Measurements from ENCODE around the gene CZIB.
A peak's percentile ranks its signal among the peaks of the same experiment; 100 is the strongest.
"Not testable (repeated sequence)": the region's sequence is repeated elsewhere in the genome, so short reads cannot be mapped to it uniquely, and the experiment has no call there.

The CZIB gene

DNA sequence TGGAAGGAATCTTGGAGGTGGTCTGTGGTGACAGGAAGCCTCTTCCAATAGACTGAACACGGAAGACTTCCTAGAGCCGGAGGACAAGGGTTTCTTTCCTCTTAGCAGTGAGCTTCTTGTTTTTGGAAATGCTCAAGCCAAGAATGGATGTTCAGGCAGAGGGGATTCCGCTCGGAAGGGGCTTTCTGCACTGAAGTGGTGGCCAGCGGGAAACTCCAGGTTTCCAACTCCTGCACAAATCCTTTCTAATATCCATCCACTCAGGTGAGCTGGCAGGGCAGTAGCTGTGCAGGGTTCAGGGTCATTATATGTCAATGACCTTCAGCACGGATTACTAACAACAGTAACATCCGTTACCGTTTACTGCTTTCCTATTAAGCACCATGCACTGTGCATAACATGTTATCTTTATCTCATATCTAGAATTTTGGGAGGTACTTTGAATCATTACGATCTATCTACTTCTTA is 24.4 kb downstream of the CZIB start:
- no peak for DNase-seq
- in situ Hi-C loops (cut with MboI; ENCODE audit: low pct_unique_long_range_greater_than_20kb, low sequenced_read_pairs), result loop anchor here (25.0 kb wide), 1 partner anchor 484 kb away; no protein-coding TSS in a partner anchor

DNA sequence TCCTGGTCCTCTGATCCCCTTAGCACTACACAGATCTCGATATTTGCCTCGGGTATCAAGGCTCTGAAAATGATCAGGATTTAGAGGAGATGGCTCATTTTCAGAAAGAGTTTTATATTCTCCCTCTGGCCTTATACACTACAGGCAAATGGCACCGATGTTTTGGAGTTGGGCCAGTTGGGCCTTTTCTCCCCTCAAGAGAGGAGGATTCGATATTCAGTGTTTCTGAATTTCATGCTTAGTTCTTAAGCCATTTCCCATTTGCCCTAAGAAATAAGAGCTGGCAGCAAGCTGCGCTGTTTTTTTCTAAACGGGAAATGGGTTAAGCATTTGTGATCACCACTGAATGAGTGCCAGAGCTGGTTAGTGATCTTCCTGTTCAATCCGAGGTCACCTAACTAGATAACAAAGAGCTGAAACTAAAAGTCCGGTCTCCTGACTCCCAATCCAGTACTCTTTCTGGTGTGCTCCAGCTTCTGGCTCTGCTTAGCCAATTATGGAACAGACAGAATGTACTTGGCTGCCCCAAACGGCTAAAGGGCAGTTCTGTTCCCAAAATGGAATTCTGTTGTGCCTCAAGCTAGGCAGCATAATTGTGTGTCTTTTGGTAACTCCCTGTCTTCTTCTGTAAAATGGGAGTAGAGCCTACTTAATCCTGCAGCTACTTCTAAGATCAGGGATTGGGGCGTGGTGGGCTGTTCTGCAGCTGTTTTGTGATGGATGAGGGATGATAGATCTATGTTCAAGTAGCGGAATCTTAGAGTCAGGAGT is 25.0 kb downstream of the CZIB start:
- in situ Hi-C loops (cut with MboI; ENCODE audit: low pct_unique_long_range_greater_than_20kb, low sequenced_read_pairs), result loop anchor here (25.0 kb wide), 1 partner anchor 483 kb away; no protein-coding TSS in a partner anchor
- DNase-seq, result no peak

- in situ Hi-C loops (cut with MboI; ENCODE audit: low pct_unique_long_range_greater_than_20kb, low sequenced_read_pairs), result loop anchor here (25.0 kb wide), 1 partner anchor 478 kb away; no protein-coding TSS in a partner anchor
- DNase-seq, result no peak
Measured at GRCh38 chr1:53190210-53190611, 30.2 kb downstream of the CZIB start.

DNA sequence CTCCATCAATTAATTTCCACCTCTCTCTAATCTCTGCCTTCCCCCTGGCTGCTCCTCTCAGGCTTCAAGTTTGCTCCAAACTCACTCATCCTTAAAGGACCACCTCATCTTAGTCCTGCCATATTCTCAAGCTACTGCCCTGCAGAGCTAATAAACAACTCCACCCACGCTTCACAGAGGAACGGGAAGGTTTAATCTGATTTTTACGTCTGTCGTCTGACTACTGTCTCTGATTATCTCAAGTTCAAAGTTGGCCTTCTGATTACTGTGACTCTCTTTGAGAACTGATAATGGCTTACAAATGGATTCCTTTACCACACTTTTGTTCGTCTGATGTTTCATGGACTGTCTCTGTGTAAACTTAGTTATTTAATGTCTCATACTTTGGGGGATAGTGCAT is 31.4 kb downstream of the CZIB start:
- in situ Hi-C loops (cut with MboI; ENCODE audit: low pct_unique_long_range_greater_than_20kb, low sequenced_read_pairs), result loop anchor here (25.0 kb wide), 1 partner anchor 477 kb away; no protein-coding TSS in a partner anchor
- no peak for DNase-seq

DNA sequence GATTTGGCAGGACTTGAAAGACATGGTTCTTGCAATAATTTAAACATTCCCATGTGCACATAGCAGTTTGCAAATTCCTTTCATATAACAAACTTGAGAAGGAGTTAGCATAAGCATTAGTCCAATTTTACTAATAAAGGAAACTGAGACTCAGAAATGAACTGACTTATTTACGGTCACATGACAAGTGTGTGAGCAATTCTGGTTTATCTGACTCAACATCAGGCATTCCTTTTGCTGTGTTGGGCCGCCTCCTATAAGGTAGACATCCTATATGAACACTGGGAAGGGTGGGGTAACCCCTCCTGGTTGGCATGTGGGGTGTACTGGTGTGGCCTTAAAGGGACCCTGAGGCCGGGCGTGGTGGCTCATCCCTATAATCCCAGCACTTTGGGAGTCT is 32.3 kb downstream of the CZIB start:
- in situ Hi-C loops (cut with MboI; ENCODE audit: low pct_unique_long_range_greater_than_20kb, low sequenced_read_pairs), result loop anchor here (25.0 kb wide), 1 partner anchor 476 kb away; no protein-coding TSS in a partner anchor
- no peak for DNase-seq

- DNase-seq, result no peak
- in situ Hi-C loops (cut with MboI; ENCODE audit: low pct_unique_long_range_greater_than_20kb, low sequenced_read_pairs), result loop anchor here (25.0 kb wide), 1 partner anchor 475 kb away; no protein-coding TSS in a partner anchor
Measured at GRCh38 chr1:53187401-53187800, 33.0 kb downstream of the CZIB start.

DNA sequence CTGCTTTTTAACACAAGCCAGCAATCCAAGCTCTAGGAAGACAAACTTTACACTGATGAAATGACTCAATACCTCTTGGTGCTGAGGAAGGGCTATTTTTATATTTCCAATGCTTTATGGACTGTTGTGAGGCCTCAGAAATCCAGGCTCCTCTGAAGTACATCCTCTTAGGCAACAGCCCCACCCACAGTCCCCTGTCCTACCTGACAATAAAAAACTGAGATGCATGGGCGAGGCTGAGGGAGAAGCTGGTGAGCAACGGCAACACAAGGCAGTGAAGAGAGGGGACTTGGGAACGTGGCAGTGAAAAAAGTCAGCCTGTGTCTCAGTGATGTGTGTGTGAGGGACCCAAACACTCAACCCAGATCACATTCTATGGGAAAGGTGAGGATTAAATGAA is 33.9 kb downstream of the CZIB start:
- in situ Hi-C loops (cut with MboI; ENCODE audit: low pct_unique_long_range_greater_than_20kb, low sequenced_read_pairs), result loop anchor here (25.0 kb wide), 1 partner anchor 474 kb away; no protein-coding TSS in a partner anchor
- DNase-seq, result no peak

DNA sequence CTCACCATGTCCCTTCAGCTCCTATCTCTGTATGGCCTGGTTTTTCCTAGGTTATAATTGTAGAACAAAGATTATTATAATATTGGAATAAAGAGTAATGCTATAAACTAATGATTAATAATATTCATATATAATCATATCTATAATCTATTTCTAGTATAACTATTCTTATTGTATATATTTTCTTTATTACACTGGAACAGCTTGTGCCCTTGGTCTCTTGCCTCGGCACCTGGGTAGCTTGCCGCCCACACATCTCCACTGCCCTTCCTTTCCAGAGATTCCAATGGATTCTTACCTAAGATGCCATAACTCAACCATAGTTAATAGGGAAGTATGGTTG is 34.5 kb downstream of the CZIB start:
- DNase-seq, result not testable (repeated sequence)
- in situ Hi-C loops (cut with MboI; ENCODE audit: low pct_unique_long_range_greater_than_20kb, low sequenced_read_pairs), result loop anchor here (25.0 kb wide), 1 partner anchor 474 kb away; no protein-coding TSS in a partner anchor

GRCh38 chr1:53183095-53183990 is 37.1 kb downstream of the CZIB start:
- in situ Hi-C loops (cut with MboI; ENCODE audit: low pct_unique_long_range_greater_than_20kb, low sequenced_read_pairs), result loop anchor here (25.0 kb wide), 1 partner anchor 471 kb away; no protein-coding TSS in a partner anchor
- DNase-seq, result no peak

GRCh38 chr1:53182716-53183094 is 37.7 kb downstream of the CZIB start:
- in situ Hi-C loops (cut with MboI; ENCODE audit: low pct_unique_long_range_greater_than_20kb, low sequenced_read_pairs), result loop anchor here (25.0 kb wide), 1 partner anchor 470 kb away; no protein-coding TSS in a partner anchor

DNA sequence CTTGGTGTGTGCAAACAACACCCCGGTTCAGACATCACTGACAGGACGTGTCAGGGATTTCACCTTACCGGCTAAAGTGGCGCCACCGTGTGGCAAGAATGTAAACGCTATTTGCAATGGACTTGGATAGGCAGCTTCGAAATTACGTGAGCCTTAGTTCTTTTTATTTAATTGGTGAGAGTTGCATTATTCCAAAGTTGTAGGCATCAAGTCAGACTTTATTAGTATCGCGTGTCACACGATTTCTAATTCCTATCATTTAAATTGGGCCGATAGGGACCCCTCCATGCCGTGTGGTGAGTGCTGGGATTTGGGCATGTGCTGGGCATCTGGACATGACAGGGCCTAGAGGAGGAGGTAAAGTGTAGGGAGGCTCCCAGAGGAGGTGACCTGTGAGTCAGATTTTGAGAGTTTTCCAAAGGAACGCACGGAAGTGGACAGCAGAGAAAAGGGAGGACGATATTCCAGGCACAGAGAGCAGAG is 38.3 kb downstream of the CZIB start:
- in situ Hi-C loops (cut with MboI; ENCODE audit: low pct_unique_long_range_greater_than_20kb, low sequenced_read_pairs), result loop anchor here (25.0 kb wide), 1 partner anchor 470 kb away; no protein-coding TSS in a partner anchor
- DNase-seq, result peak; percentile 65

More at GRCh38 chr1:53182716-53183094, 37.7 kb downstream of the CZIB start:
- no peak for DNase-seq

DNA sequence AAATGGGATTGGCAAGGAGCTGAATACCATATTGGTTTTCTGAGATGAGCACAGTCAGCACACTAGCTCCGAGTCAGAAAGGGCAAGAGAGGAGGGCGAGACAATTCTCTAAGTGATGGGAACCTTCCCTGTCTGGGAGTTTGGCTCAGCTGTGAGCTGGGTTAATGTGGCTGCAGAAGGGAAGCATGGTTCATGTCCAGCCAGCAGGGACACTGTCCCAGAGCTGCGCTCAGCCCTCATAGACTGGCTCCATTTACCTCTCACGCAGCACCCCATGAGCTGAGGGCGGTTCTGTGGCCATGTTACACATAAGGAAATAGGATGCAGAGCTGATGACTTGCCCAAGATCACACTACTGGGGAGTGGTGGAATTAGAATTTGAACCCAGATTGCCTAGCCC is 39.5 kb downstream of the CZIB start:
- in situ Hi-C loops (cut with MboI; ENCODE audit: low pct_unique_long_range_greater_than_20kb, low sequenced_read_pairs), result loop anchor here (25.0 kb wide), 1 partner anchor 469 kb away; no protein-coding TSS in a partner anchor
- no peak for DNase-seq

GRCh38 chr1:53180226-53180625 is 40.2 kb downstream of the CZIB start:
- DNase-seq, result no peak
- in situ Hi-C loops (cut with MboI; ENCODE audit: low pct_unique_long_range_greater_than_20kb, low sequenced_read_pairs), result loop anchor here (25.0 kb wide), 1 partner anchor 468 kb away; no protein-coding TSS in a partner anchor

GRCh38 chr1:53176452-53177208 is 43.8 kb downstream of the CZIB start:
- in situ Hi-C loops (cut with MboI; ENCODE audit: low pct_unique_long_range_greater_than_20kb, low sequenced_read_pairs), result loop anchor here (25.0 kb wide), 1 partner anchor 464 kb away; no protein-coding TSS in a partner anchor
- DNase-seq, result no peak

DNA sequence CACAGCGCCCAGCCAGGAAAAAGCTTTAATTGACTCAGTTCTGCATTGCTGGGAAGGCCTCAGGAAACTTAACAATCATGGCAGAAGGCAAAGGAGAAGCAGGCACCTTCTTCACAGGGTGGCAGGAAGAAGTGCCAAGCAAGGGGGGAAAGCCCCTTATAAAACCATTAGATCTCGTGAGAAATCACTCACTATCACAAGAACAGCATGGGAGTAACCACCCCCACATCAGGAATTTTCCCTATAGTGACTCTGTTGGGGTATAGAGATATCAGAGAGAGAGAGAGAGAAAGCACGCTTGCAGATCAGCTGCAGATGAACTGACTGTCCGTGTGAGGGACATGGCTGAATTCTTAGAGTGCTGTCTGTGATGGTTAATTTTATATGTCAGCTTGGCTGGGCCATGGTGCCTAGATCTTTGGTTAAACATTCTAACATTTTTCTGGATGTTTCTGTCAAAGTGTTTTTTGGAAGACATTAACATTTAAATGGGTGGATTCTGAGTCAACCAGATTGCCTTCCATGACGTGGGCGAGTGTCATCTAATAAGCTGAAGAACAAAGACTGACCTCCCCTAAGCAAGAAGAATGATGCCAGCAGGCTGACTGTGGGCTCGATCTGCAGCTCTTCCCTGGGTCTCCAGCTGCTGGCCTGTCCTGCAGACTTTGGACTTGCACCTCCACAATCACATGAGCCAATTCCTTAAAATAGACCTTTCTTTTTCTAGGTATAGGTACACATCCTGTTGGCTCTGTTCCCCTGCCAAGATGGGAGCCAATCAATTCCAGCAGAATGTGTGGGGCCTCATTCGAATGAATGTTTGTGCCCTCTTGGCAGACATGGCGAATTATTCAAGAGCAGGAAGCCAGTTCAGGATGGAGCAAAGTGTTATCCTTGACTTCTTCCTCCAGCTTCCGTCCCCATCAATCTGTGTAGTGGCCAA is 45.2 kb downstream of the CZIB start:
- in situ Hi-C loops (cut with MboI; ENCODE audit: low pct_unique_long_range_greater_than_20kb, low sequenced_read_pairs), result loop anchor here (25.0 kb wide), 1 partner anchor 463 kb away; no protein-coding TSS in a partner anchor
- DNase-seq, result no peak

DNA sequence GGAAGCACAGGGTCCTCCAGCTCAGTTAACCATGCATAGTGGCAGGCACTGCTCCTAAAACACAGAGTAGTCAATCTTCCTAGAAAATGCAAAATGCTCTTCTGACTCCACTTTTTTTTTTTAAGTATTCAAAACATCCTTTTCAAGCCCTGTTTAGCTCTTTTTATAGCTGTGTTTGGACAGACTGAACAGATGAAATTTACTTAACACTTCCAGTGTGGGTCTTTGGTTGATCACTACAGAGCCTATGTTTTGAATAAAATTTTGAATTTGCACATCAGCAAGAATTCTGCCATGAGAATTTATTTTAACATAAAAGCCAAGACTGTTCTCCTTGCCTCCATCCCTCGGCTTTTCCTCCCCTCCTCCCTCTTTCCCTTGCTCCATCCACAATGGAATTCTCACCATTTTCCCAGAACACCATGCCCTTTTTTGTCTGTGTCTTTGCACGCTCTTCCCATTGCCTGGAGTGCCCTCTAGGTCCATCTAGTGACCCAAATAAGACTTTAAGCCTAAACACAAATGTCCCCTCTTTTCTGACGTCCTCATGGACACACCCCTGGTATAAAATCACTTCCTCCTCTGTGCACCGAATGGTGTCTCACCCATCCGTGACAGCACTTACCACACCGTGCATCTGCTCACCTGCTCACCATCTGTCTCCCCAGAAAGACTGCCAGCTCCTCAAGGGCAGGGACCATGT is 47.9 kb downstream of the CZIB start:
- DNase-seq, result peak; percentile 30
- in situ Hi-C loops (cut with MboI; ENCODE audit: low pct_unique_long_range_greater_than_20kb, low sequenced_read_pairs), result no loop called here

DNA sequence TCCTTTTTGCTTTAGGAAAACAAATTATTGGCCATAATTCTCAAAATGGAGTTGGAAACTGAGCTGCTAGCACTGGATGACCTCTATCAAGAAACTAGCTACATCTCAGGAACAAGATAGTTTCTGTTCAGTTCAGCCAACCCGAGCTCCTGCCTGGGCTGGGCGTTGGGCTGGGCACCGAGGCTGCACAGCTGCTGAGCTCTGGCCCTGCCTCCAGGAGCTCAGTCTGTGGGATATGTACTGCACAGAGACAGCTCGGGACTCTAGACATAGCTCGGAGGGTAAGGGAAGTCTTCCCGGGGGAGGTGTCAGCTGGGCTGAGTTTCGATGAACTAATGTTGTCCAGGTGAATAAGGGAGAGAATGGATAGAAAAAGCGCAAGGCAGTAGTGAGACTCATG is 53.5 kb downstream of the CZIB start:
- no peak for DNase-seq

More for the DNA sequence above, 53.5 kb downstream of the CZIB start:
- in situ Hi-C loops (cut with MboI; ENCODE audit: low pct_unique_long_range_greater_than_20kb, low sequenced_read_pairs), result no loop called here
